HepG2 (cell line): Measurements from ENCODE around the gene PRDM10. TPM values are rescaled to one million over a fixed set of nuclear protein-coding genes. Genes with fewer than 3 reads are reported as not detected.

Experiments
- CEBPZ ChIP-seq: IDR thresholded peaks from 2 replicates; pipeline ENCODE4 v1.6.1; 2012; ENCODE audit warnings: low read length, improper control_type of control experiment
- EP300 ChIP-seq, 3 experiments: sonication (generic) in 1 of 3; formaldehyde crosslinking in 1 of 3; IDR thresholded peaks; 2 replicates each; pipeline versions ENCODE4 v1.5.1 to v1.6.1; 2011 to 2020; ENCODE audit warnings: low read depth in 2 of 3, low read length in 2 of 3, borderline replicate concordance in 1 of 3, improper control_type of control experiment in 1 of 3, mild to moderate bottlenecking in 1 of 3, missing genetic modification reagents in 1 of 3, moderate library complexity in 1 of 3
- FOSL2 ChIP-seq: sonication (generic); formaldehyde crosslinking; IDR thresholded peaks from 2 replicates; pipeline ENCODE4 v1.4.0; 2020; ENCODE audit warnings: missing genetic modification reagents
- FUBP1 ChIP-seq: sonication (generic); formaldehyde crosslinking; IDR thresholded peaks from 2 replicates; pipeline ENCODE4 v1.5.1; 2020; ENCODE audit warnings: missing genetic modification reagents, mild to moderate bottlenecking, borderline replicate concordance
- IKZF5 ChIP-seq: IDR thresholded peaks from 2 replicates; pipeline ENCODE4 v1.6.1; 2018; ENCODE audit warnings: missing genetic modification reagents, mild to moderate bottlenecking, missing compliant biosample characterization
- KDM4B ChIP-seq: sonication (generic); formaldehyde crosslinking; IDR thresholded peaks from 2 replicates; pipeline ENCODE4 v1.4.0; 2020; ENCODE audit warnings: missing genetic modification reagents
- MED1 ChIP-seq: sonication (generic); formaldehyde crosslinking; IDR thresholded peaks from 2 replicates; pipeline ENCODE4 v1.4.0; 2020; ENCODE audit warnings: missing genetic modification reagents
- NPAS2 ChIP-seq: sonication (generic); formaldehyde crosslinking; IDR thresholded peaks from 2 replicates; pipeline ENCODE4 v1.8.0; 2022; ENCODE audit warnings: mild to moderate bottlenecking, missing genetic modification reagents, borderline replicate concordance
- PHF5A ChIP-seq: IDR thresholded peaks from one replicate; pipeline ENCODE4 v1.6.1; 2018; ENCODE audit warnings: low read depth, missing genetic modification reagents; ENCODE audit not compliant: unreplicated experiment
- RAD21 ChIP-seq: fragments of 450-650 bp; formaldehyde crosslinking; IDR thresholded peaks from 2 replicates; pipeline ENCODE4 v1.5.0; 2020; ENCODE audit warnings: mild to moderate bottlenecking
- RBM22 ChIP-seq: fragments of 200-400 bp; formaldehyde crosslinking; optimal IDR thresholded peaks from 2 replicates; pipeline ENCODE3; 2017; ENCODE audit warnings: mild to moderate bottlenecking, low read length, moderate library complexity
- SRF ChIP-seq: IDR thresholded peaks from 2 replicates; pipeline ENCODE4 v1.6.1; 2011; ENCODE audit warnings: mild to moderate bottlenecking, low read depth, low read length, moderate library complexity
- TEAD3 ChIP-seq: optimal IDR thresholded peaks from 2 replicates; pipeline ENCODE3; 2016; ENCODE audit warnings: borderline replicate concordance
- YEATS2 ChIP-seq: sonication (generic); formaldehyde crosslinking; IDR thresholded peaks from 2 replicates; pipeline ENCODE4 v1.4.0; 2020; ENCODE audit warnings: missing genetic modification reagents, borderline replicate concordance
- ZFY ChIP-seq: sonication (generic); formaldehyde crosslinking; IDR thresholded peaks from 2 replicates; pipeline ENCODE4 v1.4.0; 2020; ENCODE audit warnings: missing genetic modification reagents
- ZNF530 ChIP-seq: sonication (generic); formaldehyde crosslinking; IDR thresholded peaks from 2 replicates; pipeline ENCODE4 v1.5.0; 2020; ENCODE audit warnings: low read depth, mild to moderate bottlenecking, missing genetic modification reagents
- ZNF639 ChIP-seq: conservative IDR thresholded peaks from 2 replicates; pipeline ENCODE4 v1.6.1; 2018; ENCODE audit warnings: missing genetic modification reagents
- ZNF75D ChIP-seq: sonication (generic); formaldehyde crosslinking; IDR thresholded peaks from 2 replicates; pipeline ENCODE4 v1.8.1; 2023; ENCODE audit warnings: missing genetic modification reagents, mild to moderate bottlenecking, borderline replicate concordance
- ZNF772 ChIP-seq: sonication (generic); formaldehyde crosslinking; IDR thresholded peaks from 2 replicates; pipeline ENCODE4 v1.5.0; 2020; ENCODE audit warnings: mild to moderate bottlenecking, missing genetic modification reagents
- ZNF879 ChIP-seq: sonication (generic); formaldehyde crosslinking; IDR thresholded peaks from 2 replicates; pipeline ENCODE4 v1.8.1; 2023; ENCODE audit warnings: missing genetic modification reagents
- polyA plus RNA-seq, 8 experiments: library from polyadenylated mRNA; depleted of rRNA in 3 of 8; stranded (reverse) in 7 of 8; unstranded in 1 of 8; fragments of >200 nt; fragmentation: Illumina TruSeq in 4 of 8; extraction: Trizol in 4 of 8; gene quantifications; 2 replicates each; pipeline versions ENCODE4 v1.2.1 to v1.2.3, GENCODE V29; 2011 to 2016; ENCODE audit warnings: low read depth in 4 of 8, missing spikeins in 1 of 8, mixed read lengths in 1 of 8; ENCODE audit not compliant: insufficient read depth in 1 of 8
- total RNA-seq, 5 experiments: library from RNA; depleted of rRNA; stranded (reverse); fragments of >200 nt; fragmentation: Illumina TruSeq; extraction: Trizol; gene quantifications; 2 replicates each; pipeline ENCODE4 v1.2.3, GENCODE V29; 2016; ENCODE audit warnings: low read depth in 1 of 5
- TF ChIP-seq, protein P1 (sequence below): sonication (generic); formaldehyde crosslinking; IDR thresholded peaks from 2 replicates; pipeline ENCODE4 v1.8.0; 2022; ENCODE audit warnings: missing genetic modification reagents, mild to moderate bottlenecking, moderate library complexity, borderline replicate concordance

PRDM10 gene
- total and polyA plus RNA-seq, 2 of the 13 experiments (the other 11 are each of a cell fraction or from before 2014, with no cell fraction given) = 5.7 to 5.8 TPM

DNA sequence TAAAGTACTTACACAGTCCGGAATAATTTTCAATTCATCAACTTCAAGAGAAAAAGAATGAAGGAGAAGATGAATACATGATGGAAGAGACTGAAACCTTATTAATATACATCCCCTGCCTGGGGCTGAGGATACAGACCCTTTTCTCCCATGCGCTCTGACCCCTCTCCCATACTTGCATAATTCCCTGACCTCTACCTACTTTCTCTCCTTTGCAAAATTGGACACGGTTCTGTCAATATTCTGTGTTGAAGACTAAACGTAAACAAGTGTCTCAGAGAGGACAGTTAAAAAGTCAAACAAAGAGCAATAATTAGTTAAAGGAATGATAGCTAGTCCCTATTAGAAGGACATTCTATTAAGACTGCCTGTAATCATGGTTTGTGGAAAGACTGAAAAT is 7.5 kb downstream of the PRDM10 start (continued):
- TF ChIP-seq, protein P1, sequence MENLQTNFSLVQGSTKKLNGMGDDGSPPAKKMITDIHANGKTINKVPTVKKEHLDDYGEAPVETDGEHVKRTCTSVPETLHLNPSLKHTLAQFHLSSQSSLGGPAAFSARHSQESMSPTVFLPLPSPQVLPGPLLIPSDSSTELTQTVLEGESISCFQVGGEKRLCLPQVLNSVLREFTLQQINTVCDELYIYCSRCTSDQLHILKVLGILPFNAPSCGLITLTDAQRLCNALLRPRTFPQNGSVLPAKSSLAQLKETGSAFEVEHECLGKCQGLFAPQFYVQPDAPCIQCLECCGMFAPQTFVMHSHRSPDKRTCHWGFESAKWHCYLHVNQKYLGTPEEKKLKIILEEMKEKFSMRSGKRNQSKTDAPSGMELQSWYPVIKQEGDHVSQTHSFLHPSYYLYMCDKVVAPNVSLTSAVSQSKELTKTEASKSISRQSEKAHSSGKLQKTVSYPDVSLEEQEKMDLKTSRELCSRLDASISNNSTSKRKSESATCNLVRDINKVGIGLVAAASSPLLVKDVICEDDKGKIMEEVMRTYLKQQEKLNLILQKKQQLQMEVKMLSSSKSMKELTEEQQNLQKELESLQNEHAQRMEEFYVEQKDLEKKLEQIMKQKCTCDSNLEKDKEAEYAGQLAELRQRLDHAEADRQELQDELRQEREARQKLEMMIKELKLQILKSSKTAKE (CRISPR knock-in tag) = peak; percentile 60; the same call in 1 of the 2 replicates
- TF ChIP-seq ZNF530 (no peak), RAD21 (CRISPR knock-in tag) (no peak), ZNF639 (CRISPR knock-in tag) (no peak), EP300 (IDR thresholded peaks at IDR 0.05; ENCODE audit: low read depth in 2 of 2, low read length in 2 of 2) (0 out of 4 replicates have a peak, but pooled peaks of 1 of the 2 experiments have one; percentile 29), EP300 (CRISPR knock-in tag; IDR thresholded peaks at IDR 0.05; ENCODE audit: borderline replicate concordance) (no peak), PHF5A (CRISPR knock-in tag) (no peak), ZFY (no peak), SRF (no peak), CEBPZ (no peak), RBM22 (no peak), ZNF879 (CRISPR knock-in tag) (no peak), TEAD3 (no peak), YEATS2 (CRISPR knock-in tag) (no peak), ZNF772 (CRISPR knock-in tag) (no peak), FOSL2 (CRISPR knock-in tag) (no peak), ZNF75D (CRISPR knock-in tag) (no peak), MED1 (CRISPR knock-in tag) (peak; percentile 72; the same call in 1 of the 2 replicates), FUBP1 (no peak), IKZF5 (CRISPR knock-in tag) (no peak), KDM4B (CRISPR knock-in tag) (no peak), NPAS2 (CRISPR knock-in tag) (no peak)
